NCI-H82 treated with DMSO at 0.1 percent for 48 hours (cell line): Measurements from ENCODE around the gene TCHHL1.

Experiments used
- DNase-seq: peaks from one replicate; lab custom pipeline; 2025; ENCODE audit not compliant: unreplicated experiment; lab: John Stamatoyannopoulos, UW

Gene TCHHL1

GRCh38 chr1:152089014-152089674 is at the start of gene TCHHL1:
TCHHL1 (minus strand) TSS chr1:152089064; CDS start chr1:152088143, 921 bp downstream.
- no peak for DNase-seq

DNA sequence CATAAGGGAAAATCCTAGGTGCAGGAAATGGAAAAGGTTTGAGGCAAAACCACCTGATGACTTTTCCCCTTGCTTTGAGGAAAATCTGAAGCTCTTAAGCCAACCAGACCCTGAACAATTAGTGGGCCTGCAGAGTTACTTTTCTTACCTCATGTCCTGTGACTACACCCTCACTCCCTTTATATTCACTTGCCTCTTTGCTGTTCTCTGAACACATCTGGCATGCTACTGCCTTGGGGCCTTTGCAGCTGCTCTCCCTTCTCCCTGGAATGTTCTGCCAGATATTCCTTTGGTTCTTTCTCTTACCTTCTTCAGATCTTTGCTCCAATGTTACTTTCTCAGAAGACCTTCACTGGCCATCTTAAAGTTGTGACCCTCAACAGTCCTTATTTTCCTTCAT is 48.4 kb upstream of the TCHHL1 start:
- DNase-seq = no peak

- DNase-seq = no peak
Measured at GRCh38 chr1:152130186-152130585, 41.3 kb upstream of the TCHHL1 start.

DNA sequence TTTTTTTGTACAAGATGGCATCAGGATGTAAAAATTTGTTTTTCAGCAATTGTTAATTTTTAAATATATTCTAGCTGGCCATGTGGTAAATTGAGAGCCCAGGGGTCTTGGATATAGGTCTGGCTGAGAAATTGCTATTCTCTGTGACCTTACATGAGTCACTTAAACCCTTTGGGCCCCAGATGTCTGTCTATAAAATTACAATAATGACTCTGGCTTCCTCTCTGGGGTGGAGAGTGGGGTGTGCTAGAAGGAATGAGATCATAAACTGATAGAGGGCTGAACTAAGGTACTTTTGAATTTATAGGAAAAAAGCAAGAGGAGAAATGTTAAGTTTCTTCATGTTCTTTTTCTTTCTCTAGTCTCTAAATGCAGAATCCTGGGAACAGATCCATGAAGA is 38.8 kb upstream of the TCHHL1 start:
- DNase-seq = no peak

GRCh38 chr1:152125834-152126443 is 37.1 kb upstream of the TCHHL1 start:
- DNase-seq = no peak

GRCh38 chr1:152118915-152119314 is 30.1 kb upstream of the TCHHL1 start:
- DNase-seq = no peak

GRCh38 chr1:152115344-152115743 is 26.5 kb upstream of the TCHHL1 start, which contains the start of gene TCHH:
TCHH (minus strand) TSS chr1:152115444; CDS start chr1:152114080, 1,364 bp downstream.
- DNase-seq = no peak

GRCh38 chr1:152112885-152113432 is 24.1 kb upstream of the TCHHL1 start:
- no peak for DNase-seq

- no peak for DNase-seq
Measured at GRCh38 chr1:152112101-152112884, 23.4 kb upstream of the TCHHL1 start.

- DNase-seq = no peak
Measured at GRCh38 chr1:152111515-152111968, 22.7 kb upstream of the TCHHL1 start.

- no peak for DNase-seq
Measured at GRCh38 chr1:152110860-152111514, 22.1 kb upstream of the TCHHL1 start.

GRCh38 chr1:152110365-152110859 is 21.5 kb upstream of the TCHHL1 start:
- DNase-seq = no peak

DNA sequence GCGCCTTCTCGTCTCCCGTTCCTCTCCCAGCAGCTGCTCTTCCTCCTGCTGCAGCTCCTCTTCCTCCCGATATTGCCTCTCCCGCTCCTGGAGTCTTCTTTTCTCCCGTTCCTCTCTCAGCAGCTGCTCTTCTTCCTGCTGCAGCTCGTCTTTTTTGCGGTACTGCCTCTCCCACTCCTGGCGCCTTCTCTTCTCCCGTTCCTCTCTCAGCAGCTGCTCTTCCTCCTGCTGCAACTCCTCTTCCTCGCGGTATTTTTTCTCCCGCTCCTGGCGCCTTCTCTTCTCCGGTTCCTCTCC is 21.1 kb upstream of the TCHHL1 start:
- DNase-seq = no peak

DNA sequence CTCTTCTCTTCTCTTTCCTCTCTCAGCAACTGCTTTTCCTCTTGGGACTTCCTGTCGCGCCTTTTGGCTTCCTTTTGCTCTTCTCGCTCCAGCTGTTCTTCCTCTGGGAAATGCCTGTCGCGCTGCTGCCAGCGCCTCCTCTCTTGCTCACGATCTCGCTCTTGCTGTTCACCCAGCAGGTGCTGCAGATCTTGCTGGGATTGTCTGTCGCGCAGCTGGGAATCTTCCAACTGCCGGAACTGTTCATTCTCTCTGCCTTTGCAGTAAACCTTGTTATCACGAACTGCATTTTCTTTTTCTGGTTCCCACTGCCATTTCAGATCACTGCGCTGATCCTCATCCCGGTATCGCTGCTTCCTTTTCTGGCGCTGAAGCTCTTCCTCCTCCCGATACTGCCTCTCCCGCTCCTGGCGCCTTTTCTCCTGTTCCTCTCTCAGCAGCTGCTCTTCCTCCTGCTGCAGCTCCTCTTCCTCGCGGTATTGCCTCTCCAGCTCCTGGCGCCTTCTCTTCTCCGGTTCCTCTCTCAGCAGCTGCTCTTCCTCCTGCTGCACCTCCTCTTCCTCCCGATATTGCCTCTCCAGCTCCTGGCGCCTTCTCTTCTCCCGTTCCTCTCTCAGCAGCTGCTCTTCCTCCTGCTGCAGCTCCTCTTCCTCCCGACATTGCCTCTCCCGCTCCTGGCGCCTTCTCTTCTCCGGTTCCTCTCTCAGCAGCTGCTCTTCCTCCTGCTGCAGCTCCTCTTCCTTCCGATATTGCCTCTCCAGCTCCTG is 20.6 kb upstream of the TCHHL1 start:
- no peak for DNase-seq

DNA sequence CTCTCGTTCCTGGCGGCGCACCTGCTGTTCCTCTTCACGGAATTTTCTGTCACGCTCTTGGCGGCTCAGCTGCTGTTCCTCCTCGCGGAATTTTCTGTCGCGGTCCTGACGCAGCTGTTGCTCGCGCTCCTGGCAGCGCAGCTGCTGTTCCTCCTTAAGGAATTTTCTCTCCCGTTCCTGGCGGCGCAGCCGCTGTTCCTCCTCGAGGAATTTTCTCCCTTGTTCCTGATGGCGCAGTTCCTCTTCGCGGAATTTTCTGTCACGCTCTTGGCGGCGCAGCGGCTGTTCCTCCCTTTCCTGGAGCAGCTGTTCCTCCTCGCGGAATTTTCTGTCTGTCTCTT is 20.0 kb upstream of the TCHHL1 start:
- DNase-seq = no peak

DNA sequence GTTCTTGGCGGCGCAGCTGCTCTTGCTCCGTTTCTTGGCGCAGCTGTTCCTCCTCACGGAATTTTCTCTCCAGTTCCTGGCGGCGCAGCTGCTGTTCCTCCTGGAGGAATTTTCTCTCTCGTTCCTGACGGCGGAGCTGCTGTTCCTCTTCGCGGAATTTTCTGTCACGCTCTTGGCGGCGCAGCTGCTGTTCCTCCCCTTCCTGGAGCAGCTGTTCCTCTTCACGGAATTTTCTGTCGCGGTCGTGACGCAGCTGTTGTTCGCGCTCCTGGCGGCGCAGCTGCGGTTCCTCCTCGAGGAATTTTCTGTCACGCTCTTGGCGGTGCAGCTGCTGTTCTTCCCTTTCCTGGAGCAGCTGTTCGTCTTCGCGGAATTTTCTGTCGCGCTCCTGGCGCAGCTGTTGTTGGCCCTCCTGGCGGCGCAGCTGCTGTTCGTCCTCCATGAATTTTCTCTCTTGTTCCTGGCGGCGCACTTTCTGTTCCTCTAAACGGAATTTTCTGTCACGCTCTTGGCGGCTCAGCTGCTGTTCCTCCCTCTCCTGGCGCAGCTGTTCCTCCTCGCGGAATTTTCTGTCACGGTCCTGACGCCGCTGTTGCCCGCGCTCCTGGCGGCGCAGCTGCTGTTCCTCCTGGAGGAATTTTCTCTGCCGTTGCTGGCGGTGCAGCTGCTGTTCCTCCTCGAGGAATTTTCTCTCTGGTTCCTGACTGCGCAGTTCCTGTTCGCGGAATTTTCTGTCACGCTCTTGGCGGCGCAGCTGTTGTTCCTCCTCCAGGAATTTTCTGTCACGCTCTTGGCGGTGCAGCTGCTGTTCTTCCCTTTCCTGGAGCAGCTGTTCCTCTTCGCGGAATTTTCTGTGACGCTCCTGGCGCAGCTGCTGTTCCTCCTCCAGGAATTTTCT is 19.4 kb upstream of the TCHHL1 start:
- DNase-seq = no peak

GRCh38 chr1:152107031-152107983 is 18.4 kb upstream of the TCHHL1 start:
- DNase-seq = no peak

DNA sequence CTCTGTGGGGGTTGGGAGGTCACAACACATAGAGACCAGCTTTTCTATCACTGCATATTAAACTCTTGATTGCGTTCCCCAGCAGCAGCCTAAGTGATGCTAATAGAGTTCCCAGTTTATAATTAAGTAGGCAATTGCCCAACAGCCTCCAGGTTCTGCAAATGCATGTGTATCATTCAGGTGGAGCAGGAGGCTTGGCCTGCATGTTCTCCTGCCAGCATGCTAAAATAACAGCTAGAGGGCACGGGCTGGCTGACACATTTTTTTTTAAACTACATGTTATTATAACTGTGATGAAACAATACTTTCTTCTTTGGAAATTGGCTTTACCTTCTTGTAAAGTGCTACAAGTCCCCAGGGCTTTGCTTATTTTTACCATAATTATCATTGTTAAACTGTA is 16.0 kb upstream of the TCHHL1 start:
- DNase-seq = no peak
